Stimulated activated CD8-positive, alpha-beta memory T cell treated with anti-CD3 and anti-CD28 coated beads, Interleukin-7, amount 100 ng/mL, for 48 hours (primary cell): Measurements from ENCODE around the gene TOR1B.
"Not testable (repeated sequence)": the region's sequence is repeated elsewhere in the genome, so short reads cannot be mapped to it uniquely, and the experiment has no call there.

ENCODE experiments used
- DNase-seq, 2 donors: peaks; one replicate each; pipeline ENCODE4 v3.0.0-alpha.2; 2020; ENCODE audit warnings: low read depth in 1 of 2; ENCODE audit errors: extremely low read depth in 1 of 2

TOR1B gene

GRCh38 chr9:129802833-129803675 is at the start of gene TOR1B:
Gene TOR1B, plus strand, starts transcription at chr9:129803184. Its CDS starts 29 bp downstream, at chr9:129803213.
- peak; percentile 85 to 90 for DNase-seq

GRCh38 chr9:129755151-129755550 is 47.8 kb upstream of the TOR1B start:
- DNase-seq, result no peak

- no peak for DNase-seq
Measured at GRCh38 chr9:129756191-129756590, 46.8 kb upstream of the TOR1B start.

GRCh38 chr9:129757045-129757444 is 45.9 kb upstream of the TOR1B start:
- no peak for DNase-seq

GRCh38 chr9:129759319-129759718 is 43.7 kb upstream of the TOR1B start:
- DNase-seq, result no peak

GRCh38 chr9:129759804-129760502 is 43.0 kb upstream of the TOR1B start:
- DNase-seq, result no peak

- not testable (repeated sequence) for DNase-seq
Measured at GRCh38 chr9:129760784-129761183, 42.2 kb upstream of the TOR1B start.

GRCh38 chr9:129761293-129761900 is 41.6 kb upstream of the TOR1B start:
- no peak for DNase-seq

- no peak for DNase-seq
Measured at GRCh38 chr9:129761901-129762369, 41.0 kb upstream of the TOR1B start.

GRCh38 chr9:129762370-129762984 is 40.5 kb upstream of the TOR1B start:
- DNase-seq, result not testable (repeated sequence)

- no peak for DNase-seq
Measured at GRCh38 chr9:129762985-129763926, 39.7 kb upstream of the TOR1B start.

- no peak for DNase-seq
Measured at GRCh38 chr9:129765764-129766317, 37.1 kb upstream of the TOR1B start.

GRCh38 chr9:129768486-129768885 is 34.5 kb upstream of the TOR1B start:
- no peak for DNase-seq

GRCh38 chr9:129769669-129770068 is 33.3 kb upstream of the TOR1B start:
- no peak for DNase-seq

GRCh38 chr9:129770741-129771140 is 32.2 kb upstream of the TOR1B start:
- no peak for DNase-seq

- DNase-seq, result no peak
Measured at GRCh38 chr9:129773262-129774048, 29.5 kb upstream of the TOR1B start.

GRCh38 chr9:129774791-129775447 is 28.1 kb upstream of the TOR1B start:
- no peak for DNase-seq

GRCh38 chr9:129775448-129775798 is 27.6 kb upstream of the TOR1B start:
- DNase-seq, result no peak
